ENCODE data around the gene BCOR. TPM values are rescaled to one million over a fixed set of nuclear protein-coding genes. Genes with fewer than 3 reads are reported as not detected.

Gene BCOR
- total and polyA plus RNA-seq, 2 experiments from 2014 or later = 30.0 to 90.5 TPM

- H3K4me1 ChIP-seq (ENCODE audit: low read depth) = no peaks in the 10 kb centered on the region
- DNase-seq (ENCODE audit: low read depth in 1 of 2, low spot score in 1 of 2) = no peak
- H3K9me3 ChIP-seq (ENCODE audit: low read depth) = no peaks in the 10 kb centered on the region
- H3K27ac ChIP-seq = no peak overlapping the region
- H3K36me3 ChIP-seq = no peaks in the 10 kb centered on the region
- H3K4me3 ChIP-seq = no peak overlapping the region
- TF ChIP-seq CTCF (IDR thresholded peaks at IDR 0.05; ENCODE audit: low read depth, low read length) = no peak
- no peaks in the 10 kb centered on the region for H3K27me3 ChIP-seq
These were observed 65.8 kb downstream of the BCOR start for GRCh38 chrX:40031911-40032310.

- Histone ChIP-seq H3K9me3 (ENCODE audit: low read depth) (no peaks in the 10 kb centered on the region), H3K4me1 (ENCODE audit: low read depth) (no peaks in the 10 kb centered on the region), H3K27me3 (no peaks in the 10 kb centered on the region), H3K36me3 (no peaks in the 10 kb centered on the region), H3K4me3 (no peak overlapping the region), H3K27ac (no peak overlapping the region)
- TF ChIP-seq CTCF (IDR thresholded peaks at IDR 0.05; ENCODE audit: low read depth, low read length) = no peak
- no peak for DNase-seq (ENCODE audit: low read depth in 1 of 2, low spot score in 1 of 2)
These were observed 67.6 kb downstream of the BCOR start for GRCh38 chrX:40030205-40030604.

GRCh38 chrX:40022421-40022820 is 75.3 kb downstream of the BCOR start:
- TF ChIP-seq CTCF (IDR thresholded peaks at IDR 0.05; ENCODE audit: low read depth, low read length) = no peak
- Histone ChIP-seq H3K27ac (no peak overlapping the region), H3K4me1 (ENCODE audit: low read depth) (no peaks in the 10 kb centered on the region), H3K9me3 (ENCODE audit: low read depth) (no peaks in the 10 kb centered on the region), H3K36me3 (no peaks in the 10 kb centered on the region), H3K27me3 (no peaks in the 10 kb centered on the region), H3K4me3 (no peak overlapping the region)
- DNase-seq (ENCODE audit: low read depth in 1 of 2, low spot score in 1 of 2) = no peak

GRCh38 chrX:40021647-40022046 is 76.1 kb downstream of the BCOR start:
- H3K4me1 ChIP-seq (ENCODE audit: low read depth) = no peaks in the 10 kb centered on the region
- no peak overlapping the region for H3K27ac ChIP-seq
- no peaks in the 10 kb centered on the region for H3K9me3 ChIP-seq (ENCODE audit: low read depth)
- H3K4me3 ChIP-seq = no peak overlapping the region
- no peaks in the 10 kb centered on the region for H3K27me3 ChIP-seq
- DNase-seq (ENCODE audit: low read depth in 1 of 2, low spot score in 1 of 2) = no peak
- no peak for TF ChIP-seq CTCF (IDR thresholded peaks at IDR 0.05; ENCODE audit: low read depth, low read length)
- H3K36me3 ChIP-seq = no peaks in the 10 kb centered on the region

- Histone ChIP-seq H3K27me3 (no peaks in the 10 kb centered on the region), H3K9me3 (ENCODE audit: low read depth) (no peaks in the 10 kb centered on the region), H3K27ac (no peak overlapping the region), H3K4me1 (ENCODE audit: low read depth) (no peaks in the 10 kb centered on the region), H3K36me3 (no peaks in the 10 kb centered on the region), H3K4me3 (no peak overlapping the region)
- no peak for DNase-seq (ENCODE audit: low read depth in 1 of 2, low spot score in 1 of 2)
- TF ChIP-seq CTCF (IDR thresholded peaks at IDR 0.05; ENCODE audit: low read depth, low read length) = no peak
These were observed 78.2 kb downstream of the BCOR start for GRCh38 chrX:40019541-40019940.

GRCh38 chrX:40018041-40018440 is 79.7 kb downstream of the BCOR start:
- no peak overlapping the region for H3K27ac ChIP-seq
- no peak for TF ChIP-seq CTCF (IDR thresholded peaks at IDR 0.05; ENCODE audit: low read depth, low read length)
- H3K4me3 ChIP-seq = no peak overlapping the region
- peaks cover under 1% of the 10 kb centered on the region for H3K4me1 ChIP-seq (ENCODE audit: low read depth)
- no peaks in the 10 kb centered on the region for H3K9me3 ChIP-seq (ENCODE audit: low read depth)
- peaks cover under 1% of the 10 kb centered on the region for H3K27me3 ChIP-seq
- no peak for DNase-seq (ENCODE audit: low read depth in 1 of 2, low spot score in 1 of 2)
- no peaks in the 10 kb centered on the region for H3K36me3 ChIP-seq
